GM12865 (cell line): ENCODE results near the gene PRSS50.
"Not testable (repeated sequence)": the region's sequence is repeated elsewhere in the genome, so short reads cannot be mapped to it uniquely, and the experiment has no call there.

Source experiments
- DNase-seq: peaks from one replicate; pipeline ENCODE4 v3.0.0; 2010; ENCODE audit warnings: low read depth
- H3K4me3 ChIP-seq: 2 replicates; pipeline ENCODE4 v1.5.1; 2011; ENCODE audit warnings: mild to moderate bottlenecking, low read depth, low read length, control low read depth
- CTCF ChIP-seq: IDR thresholded peaks from 2 replicates; pipeline ENCODE4 v1.5.1; 2011; ENCODE audit warnings: low read length, control low read depth, low read depth, inconsistent platforms; ENCODE audit not compliant: insufficient read depth; ENCODE audit errors: missing control alignments

Gene PRSS50

DNA sequence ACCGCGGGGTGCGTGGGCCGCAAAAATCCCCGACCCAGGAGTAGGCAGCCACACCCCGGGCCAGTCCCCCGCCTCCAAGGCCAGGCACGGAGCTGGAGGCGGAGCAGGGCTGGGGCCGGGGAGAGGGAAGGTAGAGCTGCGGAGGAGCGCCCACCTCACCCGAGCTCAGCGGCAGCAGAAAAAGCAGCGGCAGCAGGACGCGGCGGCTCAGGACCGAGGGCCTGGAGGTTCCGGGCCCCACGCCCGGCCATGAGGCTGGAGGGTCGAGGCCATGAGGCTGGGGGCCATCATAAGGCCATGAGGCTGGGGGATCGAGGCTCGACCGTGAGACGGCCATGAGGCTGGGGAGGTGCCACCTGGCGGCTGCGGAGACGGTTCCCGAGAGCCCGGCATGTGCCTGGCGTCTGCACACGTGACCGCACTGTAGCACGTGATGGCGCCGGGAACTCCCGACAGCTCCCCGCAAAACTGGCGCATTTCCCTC, 32.9 kb upstream of the PRSS50 start:
- no peak for DNase-seq
- H3K4me3 ChIP-seq, result no peak overlapping the region
- TF ChIP-seq CTCF, result no peak

- H3K4me3 ChIP-seq, result no peak overlapping the region
- no peak for DNase-seq
- TF ChIP-seq CTCF, result no peak
Measured at GRCh38 chr3:46749129-46749528, 31.5 kb upstream of the PRSS50 start.

DNA sequence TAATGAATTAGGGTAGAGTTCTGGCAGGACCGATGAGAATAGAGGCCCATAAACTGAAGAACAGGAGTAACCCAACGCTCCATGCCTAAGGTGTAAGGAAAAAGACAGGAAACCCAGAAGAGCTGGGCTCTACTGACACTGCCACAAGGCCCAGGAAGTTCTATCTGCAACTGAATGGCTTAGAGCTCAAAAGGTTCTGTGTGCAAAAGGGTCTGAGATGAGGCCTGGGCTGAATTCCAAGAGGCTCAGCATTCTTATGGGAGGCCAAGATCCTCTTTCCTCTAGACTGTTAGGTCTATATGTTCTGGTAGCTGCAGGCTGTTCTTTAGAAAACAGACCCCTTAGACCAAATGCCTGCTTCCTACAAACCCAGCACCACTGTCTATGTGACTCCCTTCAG, 30.5 kb upstream of the PRSS50 start:
- DNase-seq, result no peak
- TF ChIP-seq CTCF, result no peak

DNA sequence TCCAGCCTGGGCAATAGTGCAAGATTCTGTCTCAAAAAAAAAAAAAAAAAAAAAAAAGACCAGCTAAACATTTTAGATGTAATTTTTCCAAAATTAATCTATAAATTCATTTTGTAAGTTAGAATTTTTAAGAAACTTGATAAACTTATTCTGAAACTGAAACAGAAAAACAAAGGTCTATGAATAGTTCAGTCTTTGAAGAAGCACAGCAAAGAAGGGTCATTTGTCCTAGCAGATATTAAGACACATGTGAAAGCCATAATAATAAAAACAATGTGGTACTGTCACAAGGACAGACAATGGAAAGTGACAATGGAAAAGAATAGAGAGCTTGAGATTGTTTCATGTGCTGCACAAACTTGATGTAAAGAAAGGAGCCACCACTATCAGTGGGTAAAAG, 29.0 kb upstream of the PRSS50 start:
- H3K4me3 ChIP-seq, result no peak overlapping the region
- DNase-seq, result peak; percentile 15
- TF ChIP-seq CTCF, result no peak

More for the DNA sequence above, 30.5 kb upstream of the PRSS50 start:
- no peak overlapping the region for H3K4me3 ChIP-seq

DNA sequence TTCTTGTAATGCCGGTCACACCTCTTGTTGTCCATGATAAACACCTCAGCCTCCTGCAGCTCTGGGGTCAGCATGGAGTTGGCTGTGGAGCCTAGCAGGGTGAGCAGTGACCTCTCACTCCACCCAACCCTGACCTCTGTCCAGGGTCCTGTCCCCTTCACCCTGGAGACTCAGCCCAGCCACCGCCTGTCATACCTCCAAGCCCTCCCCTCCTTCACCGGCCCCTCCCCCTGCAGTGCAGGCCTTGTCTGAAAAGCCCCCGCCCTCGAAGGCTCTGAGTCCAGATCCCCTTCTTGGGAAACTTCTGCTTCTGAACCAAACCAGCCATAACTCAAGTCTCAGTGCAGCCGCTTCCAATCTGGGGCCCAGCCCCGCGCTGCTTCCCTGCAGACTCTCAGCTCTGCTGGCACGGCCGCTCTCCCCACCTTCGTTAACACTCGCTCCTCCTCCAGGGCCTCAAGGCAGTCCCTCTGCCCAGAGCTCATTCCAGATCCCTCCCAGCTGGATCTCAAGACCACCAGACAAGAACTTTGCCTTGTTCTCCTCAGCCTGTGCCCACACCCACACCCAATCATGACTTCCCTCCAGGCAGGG, 25.4 kb upstream of the PRSS50 start:
- no peak for DNase-seq
- no peak for TF ChIP-seq CTCF
- H3K4me3 ChIP-seq, result no peak overlapping the region

DNA sequence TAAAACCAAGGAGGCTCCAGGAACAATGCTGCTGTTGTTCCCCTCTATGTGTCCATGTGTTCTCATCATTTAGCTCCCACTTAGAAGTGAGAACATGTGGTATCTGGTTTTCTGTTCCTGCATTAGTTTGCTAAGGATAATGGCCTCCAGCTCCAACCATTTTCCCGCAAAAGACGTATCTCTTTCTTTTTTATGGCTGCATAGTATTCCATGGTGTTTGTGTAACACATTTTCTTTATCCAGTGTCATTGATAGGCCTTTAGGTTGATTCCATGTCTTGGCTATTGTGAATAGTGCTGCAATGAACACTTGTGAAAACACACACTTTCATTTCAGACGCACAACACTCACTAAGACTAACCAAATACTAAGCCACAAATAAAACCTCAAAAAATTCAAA, 21.9 kb upstream of the PRSS50 start:
- not testable (repeated sequence) for H3K4me3 ChIP-seq, DNase-seq

DNA sequence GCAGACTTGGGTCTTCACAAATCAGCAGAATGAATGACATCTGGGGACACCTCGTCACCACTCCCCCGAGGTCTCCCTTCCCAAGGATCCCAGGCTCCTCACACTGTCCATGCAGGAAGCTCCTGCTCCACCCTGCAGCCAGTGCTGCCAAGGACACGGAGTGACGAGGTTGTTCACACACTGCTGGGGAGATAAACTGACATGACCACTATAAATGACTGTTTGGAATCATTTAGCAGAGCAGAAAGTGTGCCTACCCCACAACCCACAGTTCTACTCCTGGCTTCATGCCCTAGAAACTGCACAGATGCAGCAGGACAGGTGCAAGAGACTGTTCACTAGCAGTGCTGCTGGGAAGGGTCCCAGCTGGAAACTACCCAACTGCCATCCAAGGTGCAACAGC, 19.7 kb upstream of the PRSS50 start:
- no peak for DNase-seq
- no peak overlapping the region for H3K4me3 ChIP-seq
- no peak for TF ChIP-seq CTCF
